ENCODE measurements around the gene PIP4K2C.
A peak's percentile ranks its signal among the peaks of the same experiment; 100 is the strongest.
"Not testable (repeated sequence)": the region's sequence is repeated elsewhere in the genome, so short reads cannot be mapped to it uniquely, and the experiment has no call there.

The PIP4K2C gene

DNA sequence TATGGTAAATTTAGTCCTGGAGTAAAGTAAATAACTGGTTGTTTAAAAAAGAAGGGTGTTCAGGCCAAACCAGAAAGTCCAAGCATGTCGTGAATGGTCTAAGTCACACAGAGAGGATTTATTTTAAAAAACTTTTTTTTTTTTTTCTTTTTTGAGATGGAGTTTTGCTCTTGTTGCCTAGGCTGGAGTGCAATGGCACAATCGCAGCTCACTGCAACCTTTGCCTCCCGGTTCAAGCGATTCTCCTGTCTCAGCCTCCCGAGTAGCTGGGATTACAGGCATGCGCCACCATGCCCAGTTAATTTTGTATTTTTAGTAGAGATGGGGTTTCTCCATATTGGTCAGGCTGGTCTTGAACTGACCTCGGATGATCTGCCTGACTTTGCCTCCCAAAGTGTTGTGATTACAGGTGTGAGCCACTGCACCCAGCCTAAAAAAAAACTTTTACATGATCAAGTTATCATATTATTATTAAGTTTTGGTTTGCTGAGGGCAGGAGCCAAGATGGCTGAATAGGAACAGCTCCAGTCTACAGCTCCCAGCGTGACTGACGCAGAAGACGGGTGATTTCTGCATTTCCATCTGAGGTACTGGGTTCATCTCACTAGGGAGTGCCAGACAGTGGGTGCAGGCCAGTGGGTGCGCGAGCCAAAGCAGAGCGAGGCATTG is 55.1 kb downstream of the PIP4K2C start:
- TF ChIP-seq ZNF384 (IDR thresholded peaks at IDR 0.05): peak; percentile 43; the same call in 1 of the 2 replicates
- DNase-seq (ENCODE audit: extremely low spot score); POLR2A ChIA-PET; CTCF ChIA-PET: not testable (repeated sequence)

DNA sequence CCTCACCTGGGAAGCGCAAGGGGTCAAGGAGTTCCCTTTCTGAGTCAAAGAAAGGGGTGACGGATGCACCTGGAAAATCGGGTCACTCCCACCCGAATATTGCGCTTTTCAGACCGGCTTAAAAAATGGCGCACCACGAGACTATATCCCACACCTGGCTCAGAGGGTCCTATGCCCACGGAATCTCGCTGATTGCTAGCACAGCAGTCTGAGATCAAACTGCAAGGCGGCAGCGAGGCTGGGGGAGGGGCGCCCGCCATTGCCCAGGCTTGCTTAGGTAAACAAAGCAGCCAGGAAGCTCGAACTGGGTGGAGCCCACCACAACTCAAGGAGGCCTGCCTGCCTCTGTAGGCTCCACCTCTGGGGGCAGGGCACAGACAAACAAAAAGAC is 55.7 kb downstream of the PIP4K2C start:
- DNase-seq (ENCODE audit: extremely low spot score); CTCF ChIA-PET: not testable (repeated sequence)

More for the DNA sequence above, 55.7 kb downstream of the PIP4K2C start:
- POLR2A ChIA-PET: not testable (repeated sequence)

Data from HEK293T (cell line).